SK-N-SH (cell line): ENCODE results near the gene YOD1.

Experiments
- CTCF ChIP-seq: fragments of 200-600 bp; sonication (generic); IDR thresholded peaks from 2 replicates; pipeline ENCODE4 v1.6.1; 2017; ENCODE audit warnings: antibody characterized with exemption, mild to moderate bottlenecking, moderate library complexity
- EZH2phosphoT487 ChIP-seq: fragments of 200-600 bp; sonication (generic); IDR thresholded peaks from 2 replicates; pipeline ENCODE4 v1.6.1; 2017; ENCODE audit warnings: low read depth, mixed run types, mild to moderate bottlenecking, antibody characterized with exemption, moderate library complexity, borderline replicate concordance
- FOXJ3 ChIP-seq: sonication (generic); formaldehyde crosslinking; IDR thresholded peaks from 2 replicates; pipeline ENCODE4 v1.5.1; 2020; ENCODE audit warnings: mild to moderate bottlenecking, missing genetic modification reagents
- MAX ChIP-seq: IDR thresholded peaks from 2 replicates; pipeline ENCODE4 v1.4.0; 2012; ENCODE audit warnings: low read depth
- RAD21 ChIP-seq: IDR thresholded peaks from 2 replicates; pipeline ENCODE4 v1.6.1; 2012; ENCODE audit warnings: mild to moderate bottlenecking, low read length
- TAF1 ChIP-seq: IDR thresholded peaks from 2 replicates; pipeline ENCODE4 v1.6.1; 2012; ENCODE audit warnings: low read depth, mild to moderate bottlenecking, low read length, moderate library complexity, borderline replicate concordance

- no peak for TF ChIP-seq MAX
- no peak for TF ChIP-seq TAF1
- no peak for TF ChIP-seq EZH2phosphoT487
- no peak for TF ChIP-seq FOXJ3 (CRISPR knock-in tag)
- no peak for TF ChIP-seq RAD21
- no peak for TF ChIP-seq CTCF
These were observed 9.6 kb upstream of the YOD1 start for GRCh38 chr1:207060596-207060995.
